HepG2 (cell line): ENCODE measurements around the gene CD9.

Experiments
- AGO1 ChIP-seq: fragments of 200-400 bp; formaldehyde crosslinking; IDR thresholded peaks from 2 replicates; pipeline ENCODE4 v1.6.1; 2017; ENCODE audit warnings: mild to moderate bottlenecking, low read depth, low read length, moderate library complexity; ENCODE audit not compliant: poor library complexity, severe bottlenecking
- ATAD3A ChIP-seq: sonication (generic); formaldehyde crosslinking; IDR thresholded peaks from 2 replicates; pipeline ENCODE4 v1.4.0; 2020; ENCODE audit warnings: missing genetic modification reagents
- CTCF ChIP-seq: sonication (generic); formaldehyde crosslinking; IDR thresholded peaks from 2 replicates; pipeline ENCODE4 v1.5.0; 2020; ENCODE audit warnings: mild to moderate bottlenecking, missing genetic modification reagents, moderate library complexity
- EP300 ChIP-seq, 3 experiments: sonication (generic) in 1 of 3; formaldehyde crosslinking in 1 of 3; IDR thresholded peaks; 2 replicates each; pipeline versions ENCODE4 v1.5.1 to v1.6.1; 2011 to 2020; ENCODE audit warnings: low read depth in 2 of 3, low read length in 2 of 3, borderline replicate concordance in 1 of 3, improper control_type of control experiment in 1 of 3, mild to moderate bottlenecking in 1 of 3, missing genetic modification reagents in 1 of 3, moderate library complexity in 1 of 3
- FOXK2 ChIP-seq: fragments of 450-650 bp; IDR thresholded peaks from 2 replicates; pipeline ENCODE4 v1.6.1; 2016
- HIVEP1 ChIP-seq: sonication (generic); formaldehyde crosslinking; IDR thresholded peaks from 2 replicates; pipeline ENCODE4 v1.4.0; 2020; ENCODE audit warnings: mild to moderate bottlenecking, missing genetic modification reagents
- SMARCE1 ChIP-seq: fragments of 450-650 bp; IDR thresholded peaks from 2 replicates; pipeline ENCODE4 v1.6.1; 2017; ENCODE audit warnings: borderline replicate concordance
- ZFP37 ChIP-seq: sonication (generic); formaldehyde crosslinking; IDR thresholded peaks from 2 replicates; pipeline ENCODE4 v1.4.0; 2020; ENCODE audit warnings: missing genetic modification reagents, borderline replicate concordance
- ZNF17 ChIP-seq: sonication (generic); formaldehyde crosslinking; IDR thresholded peaks from 2 replicates; pipeline ENCODE4 v1.5.0; 2020; ENCODE audit warnings: mild to moderate bottlenecking, missing genetic modification reagents
- ZNF432 ChIP-seq: sonication (generic); formaldehyde crosslinking; IDR thresholded peaks from 2 replicates; pipeline ENCODE4 v1.5.0; 2020; ENCODE audit warnings: missing genetic modification reagents, mild to moderate bottlenecking, borderline replicate concordance
- ZNF740 ChIP-seq: sonication (generic); formaldehyde crosslinking; IDR thresholded peaks from 2 replicates; pipeline ENCODE4 v1.4.0; 2020; ENCODE audit warnings: missing genetic modification reagents
- TF ChIP-seq, protein P1 (sequence below): sonication (generic); formaldehyde crosslinking; IDR thresholded peaks from 2 replicates; pipeline ENCODE4 v1.9.0; 2021; ENCODE audit warnings: missing genetic modification reagents, borderline replicate concordance

DNA sequence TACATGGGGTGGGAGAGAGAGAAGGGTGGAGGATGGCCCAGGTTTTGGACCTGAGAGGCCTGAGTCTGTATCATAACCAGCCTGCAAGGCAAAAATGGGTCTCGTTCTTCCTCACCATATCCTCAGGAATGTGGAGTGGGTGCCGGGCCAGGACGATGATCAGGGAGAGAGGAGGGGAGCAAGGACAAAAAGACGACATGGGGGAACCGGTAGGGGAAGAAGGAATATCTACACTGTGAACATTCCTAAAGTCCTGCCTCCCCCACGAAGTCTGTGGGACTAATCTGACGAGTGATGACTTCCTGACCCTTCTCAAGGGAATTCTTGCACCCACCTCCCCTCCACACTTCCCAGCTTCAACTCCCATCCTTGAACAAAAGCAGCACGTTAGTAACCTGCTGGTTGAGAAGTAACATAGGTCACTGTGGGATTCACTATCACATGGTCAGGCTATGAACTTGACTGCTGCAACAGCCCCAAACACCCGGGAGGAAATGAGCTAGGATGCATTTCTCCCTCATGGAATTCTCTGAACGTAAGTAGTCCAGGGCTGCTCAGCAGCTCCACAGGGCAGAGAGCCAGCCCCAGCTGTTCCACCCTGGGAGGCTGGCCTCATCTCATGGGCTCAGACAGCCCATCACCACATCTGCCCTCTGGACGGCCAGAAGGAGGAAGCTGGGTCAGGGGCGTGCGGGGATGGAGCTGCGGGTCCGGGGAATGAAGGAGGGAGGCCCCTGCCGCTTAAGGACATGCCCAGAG, 38.9 kb upstream of the CD9 start:
- TF ChIP-seq CTCF (no peak), ZNF17 (CRISPR knock-in tag) (no peak), FOXK2 (no peak), ZNF740 (CRISPR knock-in tag) (no peak), AGO1 (no peak), ATAD3A (no peak), ZFP37 (CRISPR knock-in tag) (no peak), SMARCE1 (no peak), EP300 (IDR thresholded peaks at IDR 0.05; ENCODE audit: low read depth in 2 of 2, low read length in 2 of 2) (no peak), EP300 (CRISPR knock-in tag; IDR thresholded peaks at IDR 0.05; ENCODE audit: borderline replicate concordance) (no peak), HIVEP1 (CRISPR knock-in tag) (no peak), ZNF432 (CRISPR knock-in tag) (no peak)
- TF ChIP-seq, protein P1, sequence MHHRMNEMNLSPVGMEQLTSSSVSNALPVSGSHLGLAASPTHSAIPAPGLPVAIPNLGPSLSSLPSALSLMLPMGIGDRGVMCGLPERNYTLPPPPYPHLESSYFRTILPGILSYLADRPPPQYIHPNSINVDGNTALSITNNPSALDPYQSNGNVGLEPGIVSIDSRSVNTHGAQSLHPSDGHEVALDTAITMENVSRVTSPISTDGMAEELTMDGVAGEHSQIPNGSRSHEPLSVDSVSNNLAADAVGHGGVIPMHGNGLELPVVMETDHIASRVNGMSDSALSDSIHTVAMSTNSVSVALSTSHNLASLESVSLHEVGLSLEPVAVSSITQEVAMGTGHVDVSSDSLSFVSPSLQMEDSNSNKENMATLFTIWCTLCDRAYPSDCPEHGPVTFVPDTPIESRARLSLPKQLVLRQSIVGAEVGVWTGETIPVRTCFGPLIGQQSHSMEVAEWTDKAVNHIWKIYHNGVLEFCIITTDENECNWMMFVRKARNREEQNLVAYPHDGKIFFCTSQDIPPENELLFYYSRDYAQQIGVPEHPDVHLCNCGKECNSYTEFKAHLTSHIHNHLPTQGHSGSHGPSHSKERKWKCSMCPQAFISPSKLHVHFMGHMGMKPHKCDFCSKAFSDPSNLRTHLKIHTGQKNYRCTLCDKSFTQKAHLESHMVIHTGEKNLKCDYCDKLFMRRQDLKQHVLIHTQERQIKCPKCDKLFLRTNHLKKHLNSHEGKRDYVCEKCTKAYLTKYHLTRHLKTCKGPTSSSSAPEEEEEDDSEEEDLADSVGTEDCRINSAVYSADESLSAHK (CRISPR knock-in tag), result no peak
